Activated CD8-positive, alpha-beta memory T cell treated with anti-CD3 and anti-CD28 coated beads, Interleukin-2, amount 50 U/mL, for 4 hours (primary cell): Measurements from ENCODE around the gene CSNK2A3.
"Not testable (repeated sequence)": the region's sequence is repeated elsewhere in the genome, so short reads cannot be mapped to it uniquely, and the experiment has no call there.

Source experiments
- DNase-seq: peaks from one replicate; pipeline ENCODE4 v3.0.0-alpha.2; 2020

The CSNK2A3 gene

GRCh38 chr11:11379661-11380060 is 26.6 kb upstream of the CSNK2A3 start:
- no peak for DNase-seq

GRCh38 chr11:11378184-11378940 is 25.3 kb upstream of the CSNK2A3 start:
- DNase-seq, result no peak

- no peak for DNase-seq
Observed at GRCh38 chr11:11374358-11375148, 21.5 kb upstream of the CSNK2A3 start.

GRCh38 chr11:11373934-11374333 is 20.9 kb upstream of the CSNK2A3 start:
- DNase-seq, result no peak

GRCh38 chr11:11372461-11372860 is 19.4 kb upstream of the CSNK2A3 start:
- no peak for DNase-seq

GRCh38 chr11:11370962-11371303 is 17.9 kb upstream of the CSNK2A3 start:
- DNase-seq, result no peak

GRCh38 chr11:11370255-11370961 is 17.4 kb upstream of the CSNK2A3 start:
- DNase-seq, result no peak

- DNase-seq, result no peak
Observed at GRCh38 chr11:11366793-11367192, 13.7 kb upstream of the CSNK2A3 start.

- no peak for DNase-seq
Observed at GRCh38 chr11:11363674-11364073, 10.6 kb upstream of the CSNK2A3 start.

- no peak for DNase-seq
Observed at GRCh38 chr11:11359611-11360010, 6.6 kb upstream of the CSNK2A3 start.

- no peak for DNase-seq
Observed at GRCh38 chr11:11356842-11357241, 3.8 kb upstream of the CSNK2A3 start.

- DNase-seq, result not testable (repeated sequence)
Observed at GRCh38 chr11:11351851-11352250, 1.2 kb downstream of the CSNK2A3 start.

- no peak for DNase-seq
Observed at GRCh38 chr11:11351042-11351586, 1.9 kb downstream of the CSNK2A3 start.

- DNase-seq, result no peak
Observed at GRCh38 chr11:11349870-11350337, 3.1 kb downstream of the CSNK2A3 start.

GRCh38 chr11:11349106-11349825 is 3.8 kb downstream of the CSNK2A3 start:
- no peak for DNase-seq

- DNase-seq, result no peak
Observed at GRCh38 chr11:11348303-11348702, 4.7 kb downstream of the CSNK2A3 start.

- DNase-seq, result no peak
Observed at GRCh38 chr11:11347592-11347991, 5.5 kb downstream of the CSNK2A3 start.

- DNase-seq, result no peak
Observed at GRCh38 chr11:11346303-11346702, 6.7 kb downstream of the CSNK2A3 start.

GRCh38 chr11:11345099-11345498 is 8.0 kb downstream of the CSNK2A3 start:
- DNase-seq, result no peak

GRCh38 chr11:11344045-11344444 is 9.0 kb downstream of the CSNK2A3 start:
- DNase-seq, result no peak

- DNase-seq, result no peak
Observed at GRCh38 chr11:11338304-11338703, 14.7 kb downstream of the CSNK2A3 start.

- DNase-seq, result no peak
Observed at GRCh38 chr11:11336664-11337063, 16.4 kb downstream of the CSNK2A3 start.

- no peak for DNase-seq
Observed at GRCh38 chr11:11335043-11335442, 18.0 kb downstream of the CSNK2A3 start.
